GM08714 (cell line): ENCODE measurements around the gene UBE2Q2.

Experiments
- H3K4me3 ChIP-seq: fragments of 200-500 bp; sonication (Bioruptor generic); 2 replicates; pipeline ENCODE4 v1.5.1; 2014; ENCODE audit warnings: mild to moderate bottlenecking, low read length, inconsistent platforms
- ZNF274 ChIP-seq: IDR thresholded peaks from 2 replicates; pipeline ENCODE4 v1.6.1; 2012; ENCODE audit warnings: mild to moderate bottlenecking, low read depth, low read length

Gene UBE2Q2

DNA sequence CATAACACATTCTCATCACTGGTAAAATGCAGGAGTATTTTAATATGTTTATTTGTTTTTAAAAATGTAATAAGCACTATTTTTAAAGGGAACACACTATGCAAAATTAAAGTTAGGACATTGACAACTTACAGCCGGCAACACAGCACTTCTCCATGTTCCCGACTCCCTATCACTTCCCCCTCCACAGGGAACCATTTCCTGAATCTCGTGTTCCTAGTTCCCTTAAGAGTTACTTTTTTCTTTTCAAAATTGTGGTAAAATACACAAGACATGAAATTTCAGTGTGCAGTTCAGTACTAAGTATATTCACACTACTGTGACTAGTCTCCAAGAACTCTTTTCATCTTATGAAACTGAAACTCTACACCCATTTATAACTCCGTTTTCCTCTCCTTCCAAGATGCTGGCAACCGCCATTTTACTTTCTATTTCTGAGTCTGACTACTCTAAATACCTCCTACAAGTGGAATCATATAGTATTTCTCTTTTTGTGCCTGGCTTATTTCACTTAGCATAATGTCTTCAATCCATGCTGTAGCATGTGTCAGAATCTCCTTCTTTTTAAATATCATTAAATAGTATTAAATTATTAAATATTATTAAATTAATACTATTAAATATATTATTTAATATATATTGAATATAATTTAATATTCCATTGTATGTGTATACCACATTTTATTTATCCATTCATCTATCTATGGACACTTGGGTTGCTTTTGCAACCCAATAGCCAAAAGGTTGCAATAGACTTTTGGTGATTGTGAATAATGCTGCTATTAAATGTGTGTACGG, 25.9 kb upstream of the UBE2Q2 start:
- TF ChIP-seq ZNF274: no peak
- no peak overlapping the region for H3K4me3 ChIP-seq

DNA sequence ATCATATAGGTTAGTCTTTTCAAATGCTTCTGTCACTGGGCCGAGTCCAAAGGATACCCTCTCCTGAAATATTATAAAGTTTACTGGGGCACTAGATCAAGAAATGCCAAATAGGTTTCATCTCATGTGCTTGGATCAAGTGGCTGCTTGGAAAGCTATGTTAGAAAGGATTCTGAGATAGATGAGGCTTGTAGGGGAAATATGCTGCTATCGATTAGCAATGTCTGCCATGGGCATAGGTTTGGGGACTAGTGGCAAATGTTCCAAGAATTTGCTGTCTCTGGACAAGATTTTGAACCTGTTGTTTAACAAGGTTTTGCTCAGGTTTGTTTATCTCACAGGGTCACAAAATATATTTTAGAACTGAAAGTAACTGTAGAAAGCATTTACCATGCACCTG, 23.0 kb upstream of the UBE2Q2 start:
- no peak for TF ChIP-seq ZNF274
- H3K4me3 ChIP-seq: no peak overlapping the region

DNA sequence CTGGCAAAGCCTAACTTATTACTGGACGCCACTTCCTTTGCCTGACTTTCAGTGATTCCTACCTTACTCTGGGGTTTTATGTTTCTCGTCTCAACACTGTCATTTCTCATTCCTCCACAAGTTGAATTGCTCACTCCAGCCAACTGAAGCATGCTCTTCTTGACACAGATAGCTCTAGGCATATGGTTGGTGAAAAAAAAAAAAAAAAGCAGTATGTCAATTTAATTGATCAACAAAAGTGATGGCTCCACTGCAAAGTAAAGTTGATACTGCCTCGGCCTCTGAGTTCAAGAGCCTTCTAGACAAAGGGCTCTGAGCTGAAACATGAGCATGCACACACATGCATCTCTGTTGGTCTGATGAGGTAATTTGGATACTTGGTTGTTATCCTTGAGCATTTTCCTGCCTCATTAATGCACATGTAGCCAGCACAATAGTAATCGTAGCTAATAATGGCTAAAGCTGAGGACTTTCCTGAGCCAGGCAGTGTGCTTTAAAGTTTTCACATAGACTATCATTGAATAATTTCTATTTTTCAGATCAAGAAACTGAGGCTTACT, 21.4 kb upstream of the UBE2Q2 start:
- H3K4me3 ChIP-seq: no peak overlapping the region
- TF ChIP-seq ZNF274: no peak

DNA sequence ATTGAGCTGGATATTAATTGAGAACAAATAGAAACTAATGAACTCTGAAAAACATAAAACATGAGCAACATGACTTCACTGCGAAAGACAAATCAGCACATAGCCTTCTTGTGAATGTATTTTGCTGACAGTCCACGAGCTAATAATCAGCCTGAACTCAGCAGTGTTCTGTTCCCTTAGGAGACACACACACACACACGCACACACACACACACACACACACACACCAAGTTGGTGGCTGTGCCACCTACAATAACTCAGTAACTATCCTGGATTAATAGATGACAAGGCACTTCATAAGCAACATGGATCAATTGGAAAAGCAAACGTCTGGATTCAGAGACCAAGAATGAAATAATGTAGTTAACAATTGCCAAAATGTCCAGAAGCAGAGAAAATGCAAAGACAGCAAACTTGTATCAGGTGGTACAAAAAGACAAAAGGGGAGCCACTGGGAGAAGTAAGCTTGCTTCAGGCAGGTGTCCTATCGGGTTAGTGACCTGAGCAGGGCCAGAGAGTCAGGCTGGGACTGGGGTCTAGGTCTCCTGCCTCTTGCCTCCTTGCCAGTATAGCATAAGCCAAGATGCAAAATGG, 20.5 kb upstream of the UBE2Q2 start:
- no peak overlapping the region for H3K4me3 ChIP-seq
- TF ChIP-seq ZNF274: no peak

DNA sequence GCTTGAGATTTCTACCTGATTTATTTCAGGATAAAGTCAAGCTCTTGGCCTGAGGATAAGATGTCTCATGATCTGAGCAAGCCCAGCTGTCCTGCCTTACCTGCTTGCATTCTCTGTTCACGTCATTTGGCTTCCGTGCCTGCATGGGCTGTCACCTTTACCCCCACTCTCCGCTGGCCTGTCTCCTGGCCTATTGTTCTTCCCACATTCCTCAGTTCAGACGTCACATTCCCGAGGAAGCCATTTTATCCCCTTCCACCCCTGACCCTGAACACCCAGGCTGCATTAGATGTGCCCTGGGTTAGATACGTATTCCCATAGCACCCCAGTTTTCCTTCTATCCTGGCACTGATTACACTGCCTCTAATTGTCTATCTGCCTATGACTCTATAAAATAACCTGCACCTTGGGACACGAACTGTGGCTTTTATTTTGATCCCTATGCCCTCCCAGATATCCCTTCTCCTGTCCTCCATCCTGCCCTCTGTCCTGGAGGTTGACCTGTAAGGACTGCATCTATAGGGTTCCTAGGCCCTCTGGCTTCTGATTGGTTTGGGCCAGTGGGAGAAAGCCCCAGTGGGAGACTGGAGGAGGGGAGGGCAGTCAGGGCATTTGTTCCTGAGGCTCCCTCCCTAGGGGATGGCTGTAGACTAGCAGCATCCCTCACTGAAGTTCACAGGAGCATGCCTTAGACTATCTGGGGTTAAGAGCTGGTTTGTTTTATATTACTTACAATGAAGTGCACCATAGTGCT, 19.2 kb upstream of the UBE2Q2 start:
- TF ChIP-seq ZNF274: no peak
- H3K4me3 ChIP-seq: no peak overlapping the region

DNA sequence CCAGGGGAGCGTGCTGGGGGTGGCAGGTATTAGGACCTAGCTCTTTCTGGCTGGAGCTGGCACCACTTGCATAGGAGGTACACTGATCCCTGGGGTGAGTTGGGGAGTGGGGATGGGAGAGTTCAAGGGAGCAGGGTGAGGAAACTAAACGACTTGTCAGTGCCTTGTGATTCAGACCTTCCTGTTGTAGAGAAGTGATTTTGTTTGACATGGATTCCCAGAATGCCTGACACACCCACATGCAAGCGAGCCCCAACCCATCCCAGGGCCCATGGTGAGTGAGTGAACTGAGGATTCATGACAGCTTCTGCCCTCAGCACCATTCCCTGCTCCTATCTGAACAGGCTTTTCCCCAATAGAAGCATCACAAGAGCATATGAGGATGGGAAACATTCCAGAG, 15.6 kb upstream of the UBE2Q2 start:
- no peak for TF ChIP-seq ZNF274
- no peak overlapping the region for H3K4me3 ChIP-seq

DNA sequence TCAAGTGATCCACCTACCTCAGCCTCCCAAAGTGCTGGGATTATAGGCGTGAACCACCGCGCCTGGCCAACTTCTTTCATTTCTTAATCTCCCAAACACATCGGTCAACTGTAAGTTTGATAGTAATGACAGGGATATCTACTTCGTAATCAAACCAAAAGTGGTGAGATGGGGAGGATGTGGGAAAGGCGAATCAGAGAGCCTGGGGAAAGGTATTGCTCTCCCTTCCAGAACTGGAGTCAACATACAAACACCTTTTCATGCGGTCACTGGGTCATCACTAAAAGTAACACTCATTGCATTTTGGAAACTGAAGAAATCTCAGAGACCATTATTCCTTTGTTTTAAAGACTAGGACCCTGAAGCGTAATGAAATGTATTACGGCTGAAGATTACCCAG, 14.8 kb upstream of the UBE2Q2 start:
- TF ChIP-seq ZNF274: no peak
- H3K4me3 ChIP-seq: no peak overlapping the region

DNA sequence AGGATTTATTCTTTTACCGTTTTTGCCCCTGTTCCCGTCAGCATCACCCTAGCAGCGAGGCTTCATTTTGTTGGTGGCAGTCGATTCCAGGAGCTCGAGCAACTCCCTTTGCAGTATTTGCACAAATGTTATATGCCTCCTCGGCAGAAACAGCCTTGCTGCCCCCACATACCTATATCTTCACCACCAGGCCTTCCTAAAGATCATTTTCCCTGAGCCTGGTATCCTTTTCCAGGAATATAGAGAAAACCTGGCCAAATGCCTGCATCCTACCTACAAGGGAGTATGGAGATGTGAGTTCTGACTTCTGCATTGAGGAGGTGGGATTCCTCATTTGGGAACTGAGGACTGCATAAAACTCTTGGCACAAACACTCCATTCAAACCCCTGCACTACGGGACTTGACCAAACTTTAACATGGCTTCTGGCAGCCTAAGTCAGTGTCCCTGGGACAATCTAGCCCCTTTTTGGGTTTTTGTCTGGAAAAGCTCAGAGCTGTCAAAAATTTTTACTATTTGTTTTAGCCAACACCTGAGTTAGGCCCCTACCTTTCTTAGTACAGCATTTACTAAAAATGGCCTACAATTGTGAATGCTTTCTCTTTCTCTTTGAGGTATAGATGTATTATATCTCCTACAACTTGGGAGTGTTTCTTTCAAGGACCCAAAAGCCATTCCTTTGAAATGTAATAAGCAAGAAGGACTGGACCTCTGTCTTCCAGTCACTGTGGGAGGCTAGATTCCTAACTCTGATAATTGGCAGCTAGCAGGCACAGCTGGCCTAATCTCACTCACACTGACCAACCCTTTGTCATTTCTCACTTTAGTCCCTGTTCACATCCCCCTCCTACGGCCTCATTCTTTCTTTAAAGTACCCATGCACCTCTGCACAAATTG, 12.1 kb upstream of the UBE2Q2 start:
- no peak overlapping the region for H3K4me3 ChIP-seq
- no peak for TF ChIP-seq ZNF274

DNA sequence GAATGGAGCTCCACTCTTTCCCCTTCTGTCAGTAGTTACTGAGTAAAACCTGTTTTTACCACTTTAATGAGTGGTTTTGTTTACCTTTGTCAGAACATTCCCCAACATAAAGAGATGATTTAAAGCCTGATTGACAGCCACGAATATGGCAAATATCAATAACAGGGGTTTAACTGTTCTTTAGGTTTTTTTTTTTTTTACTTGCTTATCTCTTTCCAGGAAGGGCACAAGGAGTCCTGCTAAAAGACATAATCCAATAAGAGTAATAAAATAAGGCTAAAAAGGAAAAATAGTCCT, 11.5 kb upstream of the UBE2Q2 start:
- no peak for TF ChIP-seq ZNF274
- no peak overlapping the region for H3K4me3 ChIP-seq

DNA sequence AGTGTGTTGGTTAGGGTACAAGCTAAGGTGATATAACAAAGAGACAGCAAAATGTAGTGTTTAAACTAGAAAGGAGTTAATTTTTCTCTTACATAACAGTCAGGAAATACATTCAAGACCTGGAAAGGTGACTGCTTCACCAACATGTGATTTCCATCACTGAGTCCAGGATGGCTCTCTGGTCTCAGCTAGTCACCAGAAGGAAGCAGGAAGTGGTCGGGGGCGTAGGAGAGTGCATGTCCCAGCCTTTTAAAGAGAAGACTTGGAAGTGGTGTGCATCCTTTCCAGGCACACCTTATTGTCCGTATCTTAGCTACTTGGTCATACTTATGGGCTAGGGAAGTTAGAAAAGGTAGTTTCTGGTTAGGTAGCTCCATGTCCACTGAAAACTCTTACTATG, 11.1 kb upstream of the UBE2Q2 start:
- no peak for TF ChIP-seq ZNF274
- H3K4me3 ChIP-seq: no peak overlapping the region

DNA sequence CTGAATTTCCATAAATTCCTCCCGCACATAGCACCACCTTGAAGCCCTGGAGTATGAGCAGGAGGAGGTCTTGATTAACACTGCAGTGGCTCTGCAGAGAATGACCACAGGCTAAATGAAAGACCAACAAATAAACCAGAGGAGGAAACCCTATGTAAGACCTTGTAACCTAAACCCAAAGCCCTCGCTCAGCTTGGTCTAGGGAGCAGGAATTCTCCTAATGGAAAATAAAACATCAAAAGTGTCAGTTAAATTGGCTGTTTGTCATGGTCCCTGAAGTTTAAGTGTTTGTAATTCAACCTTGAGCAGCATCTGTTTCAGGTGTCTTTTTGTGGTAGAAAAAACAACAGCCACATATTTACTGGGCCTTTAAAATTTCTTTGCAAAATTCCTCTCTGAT, 9.2 kb upstream of the UBE2Q2 start:
- no peak overlapping the region for H3K4me3 ChIP-seq

DNA sequence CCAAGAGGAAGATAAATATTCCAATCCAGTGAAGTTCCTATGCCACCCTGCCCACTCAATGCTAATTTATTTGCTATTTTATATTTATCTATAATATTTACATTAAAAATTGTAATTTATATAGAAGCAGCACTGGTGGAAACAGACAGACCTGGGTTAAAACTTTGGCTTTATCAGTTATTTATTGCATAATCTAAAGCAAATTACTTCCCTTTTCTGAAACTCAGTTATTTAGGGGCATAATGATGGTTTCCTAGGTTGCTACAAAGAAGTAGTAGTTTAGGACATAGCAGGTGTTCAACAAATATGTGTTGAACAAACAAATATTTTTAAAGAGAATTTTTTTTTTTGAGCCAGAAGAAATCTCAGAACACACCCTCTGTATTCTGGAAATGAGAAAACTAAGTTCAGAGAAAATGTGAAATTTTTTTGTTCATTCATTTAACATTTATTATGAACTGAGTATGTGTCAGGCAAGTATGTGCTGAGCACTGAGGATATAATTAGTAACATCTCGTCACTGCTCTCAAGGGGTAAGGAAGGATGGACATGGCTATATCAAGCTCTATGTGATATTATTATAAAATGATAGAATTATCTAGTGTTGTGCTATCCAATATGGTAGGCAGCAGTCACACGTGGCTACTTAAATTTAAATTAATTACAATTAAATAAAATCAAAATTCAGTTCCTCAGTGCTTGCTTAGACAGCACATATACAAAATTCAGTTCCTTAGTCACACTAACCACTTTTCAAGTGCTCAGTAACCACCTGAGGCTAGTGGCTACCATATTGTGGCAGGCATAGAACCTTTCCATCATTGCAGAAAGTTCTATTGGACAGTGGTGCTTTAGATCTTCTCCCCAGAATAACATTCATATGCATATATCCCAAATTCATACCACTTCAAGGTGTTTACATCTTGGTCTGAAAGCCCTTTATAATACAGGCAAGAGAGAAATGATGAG, 7.0 kb upstream of the UBE2Q2 start:
- no peak overlapping the region for H3K4me3 ChIP-seq
- no peak for TF ChIP-seq ZNF274

More for the DNA sequence above, 9.2 kb upstream of the UBE2Q2 start:
- no peak for TF ChIP-seq ZNF274

DNA sequence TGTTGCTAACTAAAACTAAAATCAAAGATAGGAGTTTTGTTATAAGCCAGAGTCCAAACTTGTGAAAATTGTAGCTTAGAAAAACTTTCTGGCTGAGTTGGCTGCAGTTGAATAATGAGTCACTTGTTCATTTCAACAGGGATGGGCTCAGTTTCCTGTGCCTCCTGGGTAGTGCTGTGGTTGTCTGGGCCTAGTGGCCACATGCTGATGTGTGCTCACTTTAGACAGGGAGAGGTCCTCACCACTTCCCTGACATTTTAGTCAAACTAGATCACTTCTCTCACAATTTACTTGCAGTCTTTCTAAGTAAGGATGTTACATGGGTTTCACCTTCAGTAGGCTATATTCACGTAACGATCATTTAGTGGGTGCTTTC, 6.3 kb upstream of the UBE2Q2 start:
- TF ChIP-seq ZNF274: no peak
- H3K4me3 ChIP-seq: no peak overlapping the region
